H9 (cell line): ENCODE results near the gene C11orf16. TPM values are rescaled to one million over a fixed set of nuclear protein-coding genes. Genes with fewer than 3 reads are reported as not detected.

ENCODE experiments used
- DNase-seq: peaks from one replicate; pipeline ENCODE4 v3.0.0-alpha.2; 2017
- H2AFZ ChIP-seq: one replicate; pipeline ENCODE4 v1.6.1; 2013; ENCODE audit warnings: mild to moderate bottlenecking, low read length, control low read depth, moderate library complexity
- H2AK5ac ChIP-seq: 2 replicates; pipeline ENCODE4 v1.6.1; 2013; ENCODE audit warnings: low read length, control low read depth, mixed read lengths; ENCODE audit not compliant: insufficient read length
- H2BK120ac ChIP-seq: one replicate; pipeline ENCODE4 v1.6.1; 2013; ENCODE audit warnings: low read depth, mild to moderate bottlenecking, low read length, control low read depth, inconsistent platforms; ENCODE audit not compliant: poor library complexity, severe bottlenecking
- H2BK12ac ChIP-seq: 2 replicates; pipeline ENCODE4 v1.6.1; 2013; ENCODE audit warnings: low read length, control low read depth, mixed read lengths, low read depth; ENCODE audit not compliant: insufficient read length
- H2BK15ac ChIP-seq: 2 replicates; pipeline ENCODE4 v1.6.1; 2013; ENCODE audit warnings: low read depth, low read length, control low read depth
- H2BK20ac ChIP-seq: one replicate; pipeline ENCODE4 v1.6.1; 2013; ENCODE audit warnings: low read depth, mild to moderate bottlenecking, low read length, control low read depth, inconsistent platforms; ENCODE audit not compliant: poor library complexity, severe bottlenecking
- H2BK5ac ChIP-seq: 2 replicates; pipeline ENCODE4 v1.6.1; 2013; ENCODE audit warnings: low read length, control low read depth, mixed read lengths; ENCODE audit not compliant: insufficient read length
- H3K14ac ChIP-seq: 2 replicates; pipeline ENCODE4 v1.6.1; 2013; ENCODE audit warnings: low read length, control low read depth; ENCODE audit not compliant: insufficient read depth
- H3K18ac ChIP-seq: 2 replicates; pipeline ENCODE4 v1.6.1; 2013; ENCODE audit warnings: low read depth, mild to moderate bottlenecking, mixed read lengths, low read length, control low read depth; ENCODE audit not compliant: insufficient read length
- H3K23ac ChIP-seq: 2 replicates; pipeline ENCODE4 v1.6.1; 2013; ENCODE audit warnings: low read length, control low read depth, mixed read lengths, low read depth; ENCODE audit not compliant: insufficient read length
- H3K23me2 ChIP-seq: 2 replicates; pipeline ENCODE4 v1.6.1; 2013; ENCODE audit warnings: low read depth, mild to moderate bottlenecking, mixed read lengths, low read length, control low read depth; ENCODE audit not compliant: insufficient read length, poor library complexity, severe bottlenecking
- H3K27ac ChIP-seq: 2 replicates; pipeline ENCODE4 v1.5.1; 2013; ENCODE audit warnings: low read length, control low read depth, mixed read lengths, low read depth; ENCODE audit not compliant: insufficient read length
- H3K27me3 ChIP-seq: 2 replicates; pipeline ENCODE4 v1.6.1; 2013; ENCODE audit warnings: low read length, control low read depth, inconsistent platforms; ENCODE audit not compliant: insufficient read depth
- H3K4ac ChIP-seq: 2 replicates; pipeline ENCODE4 v1.6.1; 2013; ENCODE audit warnings: low read depth, mild to moderate bottlenecking, control low read depth, inconsistent platforms, low read length, moderate library complexity
- H3K4me1 ChIP-seq: 2 replicates; pipeline ENCODE4 v1.6.1; 2013; ENCODE audit warnings: low read length, control low read depth, inconsistent platforms; ENCODE audit not compliant: insufficient read depth
- H3K4me2 ChIP-seq: 2 replicates; pipeline ENCODE4 v1.6.1; 2013; ENCODE audit warnings: low read length, control low read depth, mixed read lengths; ENCODE audit not compliant: insufficient read length, insufficient read depth
- H3K56ac ChIP-seq: 2 replicates; pipeline ENCODE4 v1.6.1; 2013; ENCODE audit warnings: low read depth, mild to moderate bottlenecking, mixed read lengths, low read length, control low read depth; ENCODE audit not compliant: insufficient read length
- H3K79me1 ChIP-seq: 2 replicates; pipeline ENCODE4 v1.6.1; 2013; ENCODE audit warnings: low read depth, mild to moderate bottlenecking, moderate library complexity, low read length, control low read depth, inconsistent platforms; ENCODE audit not compliant: insufficient read depth, poor library complexity, severe bottlenecking
- H3K79me2 ChIP-seq: 2 replicates; pipeline ENCODE4 v1.6.1; 2013; ENCODE audit warnings: low read length, control low read depth, inconsistent platforms; ENCODE audit not compliant: insufficient read depth
- H3K9ac ChIP-seq: 2 replicates; pipeline ENCODE4 v1.6.1; 2013; ENCODE audit warnings: low read length, control low read depth, mixed read lengths; ENCODE audit not compliant: insufficient read length; ENCODE audit errors: extremely low read depth
- H3K9me3 ChIP-seq: one replicate; pipeline ENCODE4 v1.6.1; 2013; ENCODE audit warnings: low read depth, low read length, inconsistent platforms; ENCODE audit not compliant: control insufficient read depth
- H3T11ph ChIP-seq: one replicate; pipeline ENCODE4 v1.6.1; 2013; ENCODE audit warnings: mild to moderate bottlenecking, low read length, control low read depth, inconsistent platforms
- H4K20me1 ChIP-seq: one replicate; pipeline ENCODE4 v1.6.1; 2013; ENCODE audit not compliant: control insufficient read depth, insufficient read length, insufficient read depth
- H4K5ac ChIP-seq: 2 replicates; pipeline ENCODE4 v1.6.1; 2013; ENCODE audit warnings: low read depth, mild to moderate bottlenecking, mixed read lengths, low read length, control low read depth; ENCODE audit not compliant: insufficient read length
- H4K8ac ChIP-seq: replicated peaks from 2 replicates; pipeline ENCODE4 v1.6.1; 2013; ENCODE audit warnings: low read length, control low read depth, mixed read lengths, low read depth; ENCODE audit not compliant: insufficient read length
- H4K91ac ChIP-seq: 2 replicates; pipeline ENCODE4 v1.6.1; 2013; ENCODE audit warnings: low read depth, mild to moderate bottlenecking, moderate library complexity, mixed read lengths, low read length, control low read depth; ENCODE audit not compliant: insufficient read length
- H3K27ac Mint-ChIP-seq, 3 experiments: 2 replicates in 2 of 3; 3 replicates in 1 of 3; pipeline ENCODE4 v1.8.0; 2020 to 2021; ENCODE audit warnings: mixed read lengths in 3 of 3, mild to moderate bottlenecking in 1 of 3, moderate library complexity in 1 of 3
- H3K27me3 Mint-ChIP-seq: 2 replicates; pipeline ENCODE4 v1.8.0; 2021; ENCODE audit warnings: low read depth, mild to moderate bottlenecking, moderate library complexity, mixed read lengths
- H3K36me3 Mint-ChIP-seq, 3 experiments: 2 replicates in 2 of 3; 3 replicates in 1 of 3; pipeline ENCODE4 v1.8.0; 2020 to 2021; ENCODE audit warnings: low read depth in 3 of 3, mixed read lengths in 3 of 3; ENCODE audit not compliant: insufficient read depth in 1 of 3
- H3K4me1 Mint-ChIP-seq, 2 experiments: 2 replicates each; pipeline ENCODE4 v1.8.0; 2020; ENCODE audit warnings: mixed read lengths in 2 of 2
- H3K4me3 Mint-ChIP-seq, 2 experiments: 2 replicates in 1 of 2; 3 replicates in 1 of 2; pipeline ENCODE4 v1.8.0; 2020 to 2021; ENCODE audit warnings: mild to moderate bottlenecking in 2 of 2, mixed read lengths in 2 of 2, moderate library complexity in 1 of 2
- H3K9me3 Mint-ChIP-seq, 2 experiments: 2 replicates in 1 of 2; 3 replicates in 1 of 2; pipeline ENCODE4 v1.8.0; 2020; ENCODE audit warnings: mild to moderate bottlenecking in 2 of 2, mixed read lengths in 2 of 2, moderate library complexity in 1 of 2
- WGBS: extraction: QIAGEN DNeasy Blood & Tissue Kit; methylation state at CpG from one replicate; pipeline ENCODE4 v1.1.7; 2013; ENCODE audit warnings: missing lambda C conversion rate, low lambda C conversion rate, mixed read lengths; ENCODE audit not compliant: insufficient read length; ENCODE audit errors: extremely low coverage; 5-methylcytosine and 5-hydroxymethylcytosine counted together
- total RNA-seq: library from RNA; stranded (reverse); gene quantifications from 2 replicates; pipeline ENCODE4 v1.2.1, GENCODE V29; 2021
- TF ChIP-seq, protein P1 (sequence below): fragments of 200-600 bp; sonication (generic); conservative IDR thresholded peaks from 3 replicates; pipeline ENCODE4 v1.8.0; 2021; ENCODE audit warnings: antibody characterized with exemption, mild to moderate bottlenecking

C11orf16 gene
- total RNA-seq, 1 experiment from 2014 or later = 0.15 TPM

- Histone ChIP-seq H2BK12ac (no peak overlapping the region), H4K91ac (no peak overlapping the region), H3K9me3 (no peaks in the 10 kb centered on the region), H3K4ac (no peak overlapping the region), H3K9ac (no peak overlapping the region), H2BK15ac (no peak overlapping the region), H3K18ac (no peak overlapping the region), H3K27ac (no peak overlapping the region), H3K56ac (no peak overlapping the region), H3K4me2 (no peak overlapping the region), H3K23ac (no peak overlapping the region), H4K5ac (no peak overlapping the region), H4K20me1 (no peaks in the 10 kb centered on the region), H4K8ac (no peak overlapping the region), H3K23me2 (no peaks in the 10 kb centered on the region), H2BK5ac (no peak overlapping the region), H2AK5ac (no peak overlapping the region), H3K27me3 (no peaks in the 10 kb centered on the region; the same call in 1 of the 2 replicates), H3K4me1 (peaks cover 4% of the 10 kb centered on the region; the same call in 1 of the 2 replicates), H2BK120ac (no peak overlapping the region), H3K14ac (no peak overlapping the region), H3K79me1 (no peaks in the 10 kb centered on the region), H2AFZ (no peak overlapping the region), H3T11ph (no peak overlapping the region), H3K79me2 (no peaks in the 10 kb centered on the region), H2BK20ac (no peak overlapping the region)
- H3K36me3 Mint-ChIP-seq = no peaks in the 10 kb centered on the region; a peak in 1 of 7 replicates
- WGBS = no CpG with 5 or more reads among the region's 5 CpGs
- peaks cover 9 to 14% of the 10 kb centered on the region in 2 experiments for H3K4me1 Mint-ChIP-seq
- H3K4me3 Mint-ChIP-seq = no peak overlapping the region
- H3K9me3 Mint-ChIP-seq = peaks cover 5 to 8% of the 10 kb centered on the region in 2 experiments; a peak in 4 of 5 replicates
- DNase-seq = no peak
- H3K27ac Mint-ChIP-seq = no peak overlapping the region
- H3K27me3 Mint-ChIP-seq = peaks cover 30% of the 10 kb centered on the region
- TF ChIP-seq, protein P1, sequence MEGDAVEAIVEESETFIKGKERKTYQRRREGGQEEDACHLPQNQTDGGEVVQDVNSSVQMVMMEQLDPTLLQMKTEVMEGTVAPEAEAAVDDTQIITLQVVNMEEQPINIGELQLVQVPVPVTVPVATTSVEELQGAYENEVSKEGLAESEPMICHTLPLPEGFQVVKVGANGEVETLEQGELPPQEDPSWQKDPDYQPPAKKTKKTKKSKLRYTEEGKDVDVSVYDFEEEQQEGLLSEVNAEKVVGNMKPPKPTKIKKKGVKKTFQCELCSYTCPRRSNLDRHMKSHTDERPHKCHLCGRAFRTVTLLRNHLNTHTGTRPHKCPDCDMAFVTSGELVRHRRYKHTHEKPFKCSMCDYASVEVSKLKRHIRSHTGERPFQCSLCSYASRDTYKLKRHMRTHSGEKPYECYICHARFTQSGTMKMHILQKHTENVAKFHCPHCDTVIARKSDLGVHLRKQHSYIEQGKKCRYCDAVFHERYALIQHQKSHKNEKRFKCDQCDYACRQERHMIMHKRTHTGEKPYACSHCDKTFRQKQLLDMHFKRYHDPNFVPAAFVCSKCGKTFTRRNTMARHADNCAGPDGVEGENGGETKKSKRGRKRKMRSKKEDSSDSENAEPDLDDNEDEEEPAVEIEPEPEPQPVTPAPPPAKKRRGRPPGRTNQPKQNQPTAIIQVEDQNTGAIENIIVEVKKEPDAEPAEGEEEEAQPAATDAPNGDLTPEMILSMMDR = no peak
Measured at GRCh38 chr11:8905528-8906165, 27.1 kb downstream of the C11orf16 start.
